Activated effector memory CD4-positive, alpha-beta T cell treated with Interleukin-2 at 50 U/mL for 16 hours (primary cell): ENCODE results near the gene SLC16A4.
A peak's percentile ranks its signal among the peaks of the same experiment; 100 is the strongest.

Experiments
- DNase-seq: peaks from one replicate; pipeline ENCODE4 v3.0.0-alpha.2; 2020

Gene SLC16A4

DNA sequence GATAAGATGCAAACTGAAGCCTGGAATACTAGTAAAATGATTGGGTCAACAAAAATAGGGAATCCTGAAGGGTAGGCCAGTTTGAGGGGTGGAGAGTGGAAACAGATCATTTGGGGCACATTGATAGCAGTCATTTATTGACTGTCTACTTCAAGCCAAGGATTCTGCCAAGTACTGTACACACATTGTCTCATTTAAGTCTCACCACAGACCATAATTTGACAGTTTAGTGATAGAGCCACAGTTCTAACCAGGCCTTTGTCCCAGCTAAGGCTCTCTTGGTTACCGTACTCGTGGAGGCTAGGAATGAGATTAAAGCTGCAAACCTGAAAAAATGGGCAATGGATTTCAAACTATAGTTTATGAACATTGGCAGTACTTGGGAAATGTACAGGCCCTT lies 40.5 kb downstream of the SLC16A4 start:
- DNase-seq = no peak

DNA sequence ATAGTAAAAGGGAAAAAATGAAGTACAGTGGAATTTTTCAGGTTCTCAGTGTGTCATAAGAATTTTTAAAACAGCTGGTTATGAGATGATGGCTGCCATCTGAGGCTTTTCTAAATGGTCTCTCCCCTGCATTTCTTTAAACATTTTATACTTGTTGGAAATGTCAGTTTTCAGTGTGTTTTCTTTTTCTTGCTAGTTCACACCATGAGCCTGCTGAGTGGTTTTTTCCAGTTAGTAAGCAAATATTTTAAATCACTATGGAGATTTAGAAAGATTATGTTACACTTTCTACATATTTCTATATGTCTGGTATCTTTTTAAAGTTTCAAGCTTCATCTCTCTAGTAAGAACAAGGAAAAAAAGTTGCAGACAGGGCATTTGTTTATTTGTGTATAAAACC lies 42.1 kb downstream of the SLC16A4 start:
- DNase-seq = no peak

DNA sequence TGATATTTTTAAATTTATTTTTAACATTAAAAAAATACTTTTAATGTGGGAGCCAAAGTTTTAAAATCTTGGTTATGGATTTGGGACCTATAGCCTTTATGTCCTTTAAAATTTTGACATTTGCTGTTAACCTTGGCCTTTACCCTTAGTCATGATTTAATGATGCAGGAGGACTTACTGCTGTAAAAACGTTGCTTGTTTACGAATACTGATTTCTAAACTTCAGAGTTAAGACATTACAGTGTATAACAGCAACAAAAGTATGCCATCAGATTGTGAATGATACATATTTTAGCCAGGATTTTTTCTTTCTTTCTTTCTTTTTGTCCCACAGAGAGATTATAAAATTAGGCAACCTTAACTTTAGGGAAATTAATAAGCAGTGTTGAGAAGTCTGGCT lies 42.8 kb downstream of the SLC16A4 start:
- DNase-seq = no peak

DNA sequence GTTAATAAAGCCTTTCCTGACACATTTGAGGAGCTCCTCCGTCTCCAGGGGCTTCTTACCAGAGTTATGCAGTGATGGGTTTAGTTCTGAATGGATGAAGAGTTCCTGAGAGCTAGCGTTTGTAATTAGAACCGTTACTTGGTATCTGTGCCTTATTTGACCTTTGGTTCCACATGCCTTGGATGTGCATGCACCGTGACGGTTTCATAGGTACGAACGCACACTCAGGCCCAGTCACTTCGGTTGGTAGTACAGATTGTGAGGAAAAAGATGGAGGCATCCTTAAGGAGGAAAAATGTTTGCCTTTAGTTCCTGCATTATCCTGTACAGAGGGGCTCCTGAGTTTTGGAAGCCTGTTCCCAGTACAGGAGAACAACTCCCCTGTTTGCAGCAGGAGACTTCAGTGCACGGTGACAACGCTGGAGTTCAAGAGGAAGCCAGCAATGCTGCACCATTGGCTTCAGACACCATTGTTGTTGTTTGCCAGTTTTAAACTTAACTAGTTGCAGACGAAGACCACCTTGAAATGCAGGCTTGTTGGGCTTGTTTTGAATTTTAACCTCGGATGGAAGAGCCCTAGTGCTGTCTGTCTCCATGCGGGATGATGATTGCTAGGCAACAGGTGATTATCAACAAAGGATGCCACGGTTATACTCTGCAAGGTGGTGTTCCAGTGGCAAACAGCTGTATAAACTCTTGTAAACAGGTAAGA lies 43.5 kb downstream of the SLC16A4 start:
- DNase-seq = no peak

DNA sequence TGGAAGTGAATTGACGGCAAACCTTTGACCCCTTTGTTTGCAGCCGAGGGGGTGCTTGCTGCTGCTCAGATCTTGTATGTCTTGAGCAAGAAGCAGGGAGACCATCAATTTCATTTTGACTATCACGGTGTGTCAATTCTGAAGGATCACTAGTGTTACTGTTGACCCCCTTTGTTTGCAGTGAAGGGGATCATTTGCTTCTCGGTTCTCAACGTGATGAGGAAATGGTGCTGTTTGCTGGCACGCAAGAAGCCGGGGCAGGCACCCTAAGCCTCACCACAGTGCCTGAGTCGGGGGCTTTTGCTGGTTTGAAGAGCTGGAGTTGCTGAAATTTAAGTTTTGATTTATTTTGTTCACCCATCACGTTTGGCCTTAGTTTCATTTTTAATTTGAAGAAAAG lies 44.1 kb downstream of the SLC16A4 start:
- DNase-seq = no peak

DNA sequence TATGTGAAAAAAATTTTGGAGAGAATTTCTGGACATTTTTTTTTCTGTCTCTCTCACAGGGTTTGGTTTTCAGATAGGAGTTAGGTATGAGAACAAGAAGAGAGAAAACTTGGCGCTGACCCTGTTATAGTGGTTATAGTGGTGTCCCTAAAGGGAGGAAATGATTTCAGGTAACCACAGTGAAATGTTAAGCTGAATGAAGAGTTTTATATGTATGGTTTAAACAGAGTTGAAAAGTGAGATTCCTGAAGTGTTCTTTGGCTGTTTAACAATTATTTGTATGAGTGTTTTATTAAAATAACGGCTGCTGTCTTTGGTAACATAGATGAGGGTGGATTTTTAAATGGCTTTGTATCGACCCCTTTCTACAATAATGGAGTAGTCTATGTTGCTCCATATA lies 45.3 kb downstream of the SLC16A4 start:
- no peak for DNase-seq

DNA sequence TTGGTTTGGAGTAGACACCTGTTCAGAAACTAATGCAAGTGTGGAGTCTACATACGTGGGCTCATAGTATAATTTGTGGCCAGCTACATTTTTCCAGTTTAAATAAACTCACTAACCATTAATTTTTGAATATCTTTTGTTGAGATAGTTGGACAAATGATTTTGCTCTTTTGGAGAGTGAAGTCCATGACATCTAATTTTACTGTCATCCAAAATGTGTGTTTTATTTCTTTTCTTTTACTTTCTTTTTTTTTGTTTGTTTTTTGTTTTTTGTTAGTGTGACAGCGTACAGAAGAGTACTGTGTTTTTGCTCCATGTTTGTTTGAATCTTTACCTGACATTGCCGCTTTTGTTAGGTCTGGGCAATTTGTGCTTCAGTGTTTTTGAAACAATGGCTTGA lies 46.7 kb downstream of the SLC16A4 start:
- DNase-seq = no peak

DNA sequence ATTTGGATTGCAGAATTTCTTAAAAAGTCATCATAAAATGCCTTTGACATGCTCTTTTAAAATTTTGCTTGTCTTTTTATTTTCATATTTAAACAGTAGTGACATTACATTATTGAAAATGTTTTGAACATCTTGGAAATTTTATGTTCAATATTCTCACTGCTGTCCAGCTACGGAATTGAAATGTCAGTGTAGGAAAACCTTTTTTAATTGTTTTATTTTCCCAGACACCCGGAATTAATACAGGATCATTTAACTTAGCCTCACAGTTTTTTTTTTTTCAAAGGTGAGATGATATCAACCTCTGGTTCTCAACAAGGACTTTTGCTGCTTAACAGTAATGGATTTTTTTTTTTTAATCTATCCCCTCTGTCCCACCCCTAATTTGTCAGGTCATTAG lies 47.6 kb downstream of the SLC16A4 start:
- DNase-seq = no peak

DNA sequence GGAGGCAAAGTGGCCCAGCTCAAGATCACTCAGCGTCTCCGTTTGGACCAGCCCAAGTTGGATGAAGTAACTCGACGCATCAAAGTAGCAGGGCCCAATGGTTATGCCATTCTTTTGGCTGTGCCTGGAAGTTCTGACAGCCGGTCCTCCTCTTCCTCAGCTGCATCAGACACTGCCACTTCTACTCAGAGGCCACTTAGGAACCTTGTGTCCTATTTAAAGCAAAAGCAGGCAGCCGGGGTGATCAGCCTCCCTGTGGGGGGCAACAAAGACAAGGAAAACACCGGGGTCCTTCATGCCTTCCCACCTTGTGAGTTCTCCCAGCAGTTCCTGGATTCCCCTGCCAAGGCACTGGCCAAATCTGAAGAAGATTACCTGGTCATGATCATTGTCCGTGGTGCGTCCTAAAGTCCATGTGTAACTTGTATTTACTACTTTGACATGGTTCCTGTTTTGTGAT lies 48.9 kb downstream of the SLC16A4 start:
- DNase-seq = no peak

DNA sequence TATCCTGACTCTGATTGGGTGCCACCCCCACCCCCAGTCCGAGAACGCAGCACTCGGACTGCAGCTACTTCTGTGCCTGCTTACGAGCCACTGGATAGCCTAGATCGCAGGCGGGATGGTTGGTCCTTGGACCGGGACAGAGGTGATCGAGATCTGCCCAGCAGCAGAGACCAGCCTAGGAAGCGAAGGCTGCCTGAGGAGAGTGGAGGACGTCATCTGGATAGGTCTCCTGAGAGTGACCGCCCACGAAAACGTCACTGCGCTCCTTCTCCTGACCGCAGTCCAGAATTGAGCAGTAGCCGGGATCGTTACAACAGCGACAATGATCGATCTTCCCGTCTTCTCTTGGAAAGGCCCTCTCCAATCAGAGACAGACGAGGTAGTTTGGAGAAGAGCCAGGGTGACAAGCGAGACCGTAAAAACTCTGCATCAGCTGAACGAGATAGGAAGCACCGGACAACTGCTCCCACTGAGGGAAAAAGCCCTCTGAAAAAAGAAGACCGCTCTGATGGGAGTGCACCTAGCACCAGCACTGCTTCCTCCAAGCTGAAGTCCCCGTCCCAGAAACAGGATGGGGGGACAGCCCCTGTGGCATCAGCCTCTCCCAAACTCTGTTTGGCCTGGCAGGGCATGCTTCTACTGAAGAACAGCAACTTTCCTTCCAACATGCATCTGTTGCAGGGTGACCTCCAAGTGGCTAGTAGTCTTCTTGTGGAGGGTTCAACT lies 49.5 kb downstream of the SLC16A4 start:
- no peak for DNase-seq

DNA sequence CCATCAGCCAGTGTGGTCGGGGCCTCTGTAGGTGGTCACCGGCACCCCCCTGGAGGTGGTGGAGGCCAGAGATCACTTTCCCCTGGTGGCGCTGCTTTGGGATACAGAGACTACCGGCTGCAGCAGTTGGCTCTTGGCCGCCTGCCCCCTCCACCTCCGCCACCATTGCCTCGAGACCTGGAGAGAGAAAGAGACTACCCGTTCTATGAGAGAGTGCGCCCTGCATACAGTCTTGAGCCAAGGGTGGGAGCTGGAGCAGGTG lies 50.7 kb downstream of the SLC16A4 start:
- DNase-seq = no peak

DNA sequence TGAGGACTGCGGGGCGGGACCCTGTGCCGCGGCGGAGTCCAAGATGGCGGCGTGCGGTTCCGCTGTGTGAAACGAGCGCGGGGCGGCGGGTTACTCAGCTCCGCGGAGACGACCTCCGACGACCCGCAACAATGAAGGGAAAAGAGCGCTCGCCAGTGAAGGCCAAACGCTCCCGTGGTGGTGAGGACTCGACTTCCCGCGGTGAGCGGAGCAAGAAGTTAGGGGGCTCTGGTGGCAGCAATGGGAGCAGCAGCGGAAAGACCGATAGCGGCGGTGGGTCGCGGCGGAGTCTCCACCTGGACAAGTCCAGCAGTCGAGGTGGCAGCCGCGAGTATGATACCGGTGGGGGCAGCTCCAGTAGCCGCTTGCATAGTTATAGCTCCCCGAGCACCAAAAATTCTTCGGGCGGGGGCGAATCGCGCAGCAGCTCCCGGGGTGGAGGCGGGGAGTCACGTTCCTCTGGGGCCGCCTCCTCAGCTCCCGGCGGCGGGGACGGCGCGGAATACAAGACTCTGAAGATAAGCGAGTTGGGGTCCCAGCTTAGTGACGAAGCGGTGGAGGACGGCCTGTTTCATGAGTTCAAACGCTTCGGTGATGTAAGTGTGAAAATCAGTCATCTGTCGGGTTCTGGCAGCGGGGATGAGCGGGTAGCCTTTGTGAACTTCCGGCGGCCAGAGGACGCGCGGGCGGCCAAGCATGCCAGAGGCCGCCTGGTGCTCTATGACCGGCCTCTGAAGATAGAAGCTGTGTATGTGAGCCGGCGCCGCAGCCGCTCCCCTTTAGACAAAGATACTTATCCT lies 51.2 kb downstream of the SLC16A4 start:
- DNase-seq = no peak

DNA sequence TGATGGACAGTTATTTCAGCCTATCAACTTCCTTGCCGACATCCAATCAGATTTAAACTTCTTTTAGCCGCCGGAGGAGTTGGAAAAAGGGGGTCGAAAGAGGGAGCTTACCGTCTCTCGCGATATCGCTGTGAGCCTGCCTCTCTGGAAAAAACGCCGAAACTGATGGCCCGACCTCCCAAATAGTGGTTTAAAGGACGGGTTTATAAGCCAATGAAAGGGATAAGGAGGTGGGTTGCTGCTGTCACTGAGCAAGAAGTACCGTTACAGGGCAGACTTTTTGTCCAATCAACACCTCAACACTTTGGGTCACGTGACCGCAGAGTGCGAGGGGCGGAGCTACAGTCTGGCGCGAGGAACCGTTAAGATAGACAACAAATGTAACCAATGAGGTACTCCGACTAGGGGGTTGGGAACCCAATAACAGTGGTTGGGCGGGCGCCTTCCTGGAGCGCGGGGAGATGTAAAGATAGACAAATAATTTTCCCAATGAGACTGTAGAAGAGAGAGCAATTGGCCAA lies 51.9 kb downstream of the SLC16A4 start, which contains the start of gene RBM15:
Gene RBM15, plus strand, starts transcription at position 492 of the 521 bp plus-strand sequence. Its CDS starts 29 bp downstream, at position 521.
- peak; percentile 94 for DNase-seq

DNA sequence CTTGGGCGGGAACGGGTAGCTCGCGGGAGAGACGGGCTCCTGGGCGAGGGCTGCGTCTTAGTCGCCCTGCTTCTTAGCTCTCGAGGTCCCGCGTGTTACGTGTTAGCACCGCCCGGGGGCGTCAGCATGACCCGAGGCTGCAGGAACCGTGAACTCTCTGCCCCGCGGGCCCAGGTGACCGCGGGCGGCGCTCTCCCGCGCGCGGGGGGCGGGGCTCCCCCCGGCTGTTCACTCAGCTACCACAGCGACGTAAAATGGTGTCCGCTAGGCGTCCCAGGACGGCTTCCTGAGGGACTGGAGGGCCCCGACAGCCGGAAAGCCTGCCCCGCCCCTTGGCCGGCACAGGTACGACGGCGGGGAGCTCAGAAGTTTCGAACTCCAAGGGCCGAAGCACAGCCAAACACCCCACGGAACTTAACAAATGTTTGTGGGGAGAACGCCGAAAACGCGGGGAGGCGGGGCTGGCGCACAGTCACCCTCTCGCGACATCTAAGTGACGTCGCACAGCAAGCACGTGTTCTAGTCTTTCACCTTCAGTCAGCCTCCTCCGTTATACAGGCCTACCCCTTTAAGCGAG lies 52.4 kb downstream of the SLC16A4 start:
- DNase-seq = peak; percentile 90

DNA sequence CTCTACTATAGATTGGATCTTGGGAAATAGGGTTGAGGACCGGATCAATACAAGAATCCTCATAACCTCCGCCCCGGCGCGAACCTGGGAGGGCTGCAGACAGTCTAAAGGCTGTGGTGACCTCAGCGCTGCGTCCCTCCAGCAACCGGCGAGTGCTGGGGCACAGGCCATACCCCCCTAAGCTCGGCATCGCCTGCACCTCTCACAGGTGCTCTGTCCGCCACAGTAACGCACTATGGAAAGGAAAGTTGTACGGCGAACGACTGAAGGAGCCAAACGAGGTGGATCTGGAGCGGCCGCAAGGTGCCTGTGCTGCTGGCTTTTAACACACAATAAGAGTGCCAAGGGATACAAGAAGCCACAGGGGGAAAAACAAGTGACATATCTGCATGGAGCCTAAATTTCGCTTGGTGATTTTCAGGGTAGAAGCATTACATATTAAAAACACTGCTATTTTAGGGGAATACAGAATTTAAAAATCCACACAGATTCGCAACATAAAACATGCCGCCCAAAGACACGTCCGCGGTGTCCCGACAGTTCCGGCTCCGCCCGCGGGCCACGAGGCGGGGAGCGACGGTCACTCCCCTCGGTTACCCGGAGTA lies 53.0 kb downstream of the SLC16A4 start:
- peak; percentile 28 for DNase-seq

DNA sequence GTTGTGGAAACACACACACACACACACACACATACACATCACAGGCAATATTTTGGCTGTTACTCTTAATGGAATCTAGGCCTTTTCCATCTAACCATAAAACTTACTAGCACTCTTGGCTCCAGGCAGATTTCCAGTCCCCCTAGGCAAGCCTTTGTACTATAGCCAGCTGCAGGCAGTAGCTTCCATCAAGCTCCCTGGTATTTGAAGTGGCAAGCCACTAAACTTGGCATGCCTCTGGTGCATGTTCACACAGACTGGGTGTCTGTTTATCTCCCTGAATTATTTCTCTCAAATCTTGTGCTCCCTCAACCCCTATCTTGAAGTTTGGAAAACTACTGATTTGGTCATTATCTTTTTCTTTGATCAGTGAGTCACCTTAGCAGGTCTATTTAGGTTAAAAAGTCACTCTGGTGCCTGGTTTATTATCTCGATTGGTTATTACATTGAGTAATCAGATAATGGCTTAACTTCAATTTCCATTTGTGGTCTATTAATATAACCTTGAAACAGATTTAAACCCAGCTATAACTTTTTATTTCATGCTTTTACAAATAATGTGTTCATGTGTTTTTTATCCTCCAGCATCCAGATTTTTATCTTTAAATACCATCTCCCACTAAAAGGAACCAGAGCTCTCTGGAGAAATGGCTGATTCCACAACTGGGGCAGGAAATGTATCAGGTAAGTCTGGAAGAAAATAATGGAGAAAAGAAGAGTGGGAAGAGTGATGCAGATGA lies 54.4 kb downstream of the SLC16A4 start:
- no peak for DNase-seq

DNA sequence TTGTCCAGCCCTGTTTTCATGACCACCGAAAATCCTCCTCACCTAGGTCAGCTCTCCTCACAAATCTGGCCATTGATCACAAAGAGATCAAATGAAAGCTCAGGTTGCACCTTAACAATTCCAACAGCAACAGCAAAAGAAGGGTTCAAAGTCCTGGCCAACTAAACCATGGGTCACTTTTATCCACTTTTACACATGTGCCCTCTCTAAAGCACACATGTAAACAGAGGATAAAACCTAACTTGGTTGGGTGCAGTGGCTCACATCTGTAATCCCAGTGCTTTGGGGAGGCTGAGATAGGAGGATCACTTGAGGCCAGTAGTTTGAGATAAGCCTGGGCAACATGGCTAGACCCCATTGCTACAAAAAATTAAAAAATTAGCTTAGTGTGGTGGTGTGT lies 55.6 kb downstream of the SLC16A4 start:
- no peak for DNase-seq

DNA sequence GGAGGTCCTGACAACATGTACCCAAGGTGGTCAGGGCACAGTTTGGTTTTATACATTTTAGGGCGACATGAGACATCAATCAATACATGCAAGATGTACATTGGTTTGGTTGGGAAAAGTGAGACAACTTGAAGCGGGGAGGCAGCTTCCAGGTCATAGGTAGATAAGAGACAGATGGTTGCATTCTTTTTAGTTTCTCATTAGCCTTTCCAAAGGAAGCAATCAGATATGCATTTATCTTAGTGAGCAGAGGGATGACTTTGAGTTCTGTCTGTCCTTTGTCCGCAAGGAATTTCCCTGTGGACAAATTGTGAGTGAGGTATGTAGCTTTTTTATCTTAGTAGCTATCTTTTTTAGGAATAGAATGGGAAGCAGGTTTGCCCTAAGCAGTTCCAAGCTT lies 62.1 kb downstream of the SLC16A4 start:
- no peak for DNase-seq

DNA sequence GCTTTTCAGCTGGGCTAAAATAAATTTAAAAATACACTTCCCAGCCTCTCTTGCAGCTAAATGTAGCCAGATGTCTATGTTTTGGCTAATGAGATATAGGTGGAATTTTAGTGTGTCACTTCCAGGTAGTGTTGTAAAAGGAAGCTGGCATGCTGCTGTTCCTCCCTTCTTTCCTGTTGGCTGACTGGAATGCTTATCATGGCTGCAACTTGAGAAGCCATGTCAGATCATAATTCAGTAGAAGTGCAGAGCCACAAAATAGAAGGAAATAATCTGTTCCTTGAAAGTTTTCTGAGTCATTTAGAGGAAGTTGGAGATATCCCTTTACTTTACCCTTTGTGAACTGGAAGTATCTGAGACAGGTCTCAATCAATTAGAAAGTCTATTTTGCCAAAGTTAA lies 62.6 kb downstream of the SLC16A4 start:
- no peak for DNase-seq

DNA sequence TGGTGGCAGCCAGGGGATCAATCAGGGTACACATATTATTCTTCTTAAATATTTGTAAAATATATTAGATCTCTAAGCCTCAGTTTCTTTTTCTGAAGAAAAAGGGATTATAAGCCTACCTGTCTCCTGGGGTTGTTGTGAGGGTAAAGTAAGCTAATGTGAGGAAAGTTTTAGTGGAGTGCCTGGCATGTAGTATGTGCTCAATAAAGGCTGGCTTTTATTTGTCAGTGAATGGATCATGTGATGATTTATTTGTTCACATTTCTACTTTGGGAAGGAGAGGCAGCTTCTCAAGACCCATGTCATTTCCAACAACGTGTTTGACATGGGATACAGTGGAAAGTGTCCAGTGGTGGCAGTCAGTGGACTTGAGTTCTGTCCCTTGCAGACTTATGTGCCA lies 64.0 kb downstream of the SLC16A4 start:
- DNase-seq = no peak

DNA sequence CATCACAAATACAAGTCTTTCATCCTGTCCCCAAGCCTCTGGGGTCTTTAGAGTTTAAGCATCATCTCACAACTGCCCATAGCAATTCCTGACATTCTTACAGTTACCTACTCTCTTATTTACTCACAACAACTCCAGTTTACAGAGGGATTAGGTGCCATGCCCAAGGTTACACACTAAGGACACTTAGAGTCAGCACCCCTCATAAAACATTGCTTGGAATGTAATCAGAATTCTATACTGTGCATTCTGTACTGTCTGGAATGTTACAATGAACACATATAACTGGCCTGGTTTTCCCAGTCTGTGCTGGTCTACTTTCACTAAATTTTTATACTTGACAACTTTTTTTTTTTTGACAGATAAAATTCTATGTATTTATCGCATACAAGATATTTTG lies 66.2 kb downstream of the SLC16A4 start:
- DNase-seq = no peak

DNA sequence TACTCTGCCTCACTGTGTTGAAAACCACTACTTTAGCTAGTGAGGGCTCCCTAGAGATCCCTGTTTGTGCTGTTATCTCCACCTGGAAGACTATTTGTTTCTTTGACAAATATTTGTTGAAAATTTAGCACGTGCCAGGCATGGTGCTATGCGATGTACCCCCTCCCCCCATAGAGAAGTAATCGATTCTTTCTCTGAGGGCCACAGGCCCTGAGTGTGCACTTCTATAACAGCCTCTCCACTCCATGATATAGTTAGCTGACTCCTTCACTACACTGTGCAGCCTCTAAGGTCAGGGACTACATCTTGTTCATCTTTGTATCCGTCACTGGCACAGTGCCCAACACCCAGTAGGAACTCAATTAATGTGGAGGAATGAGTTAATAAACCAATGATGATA lies 69.0 kb downstream of the SLC16A4 start:
- DNase-seq = no peak
